HepG2 (cell line): Measurements from ENCODE around the gene PDP2. TPM values are rescaled to one million over a fixed set of nuclear protein-coding genes. Genes with fewer than 3 reads are reported as not detected.

ENCODE experiments used
- EEA1 ChIP-seq: sonication (generic); formaldehyde crosslinking; IDR thresholded peaks from 2 replicates; pipeline ENCODE4 v1.5.1; 2020; ENCODE audit warnings: mild to moderate bottlenecking, missing genetic modification reagents, borderline replicate concordance
- FOSL1 ChIP-seq: sonication (generic); formaldehyde crosslinking; IDR thresholded peaks from 2 replicates; pipeline ENCODE4 v1.9.0; 2021; ENCODE audit warnings: missing genetic modification reagents, borderline replicate concordance
- FOXO1 ChIP-seq: sonication (generic); formaldehyde crosslinking; IDR thresholded peaks from 2 replicates; pipeline ENCODE4 v1.4.0; 2020; ENCODE audit warnings: missing genetic modification reagents
- FOXP1 ChIP-seq, 2 experiments: fragments of 450-650 bp in 1 of 2; IDR thresholded peaks; 2 replicates each; pipeline ENCODE4 v1.6.1; 2017 to 2018; ENCODE audit warnings: antibody characterized with exemption in 1 of 2
- GATAD1 ChIP-seq: IDR thresholded peaks from 2 replicates; pipeline ENCODE4 v1.6.1; 2016; ENCODE audit warnings: missing genetic modification reagents, missing compliant biosample characterization
- HDAC6 ChIP-seq: fragments of 200-600 bp; sonication (generic); IDR thresholded peaks from 2 replicates; pipeline ENCODE4 v1.7.0; 2017; ENCODE audit warnings: mild to moderate bottlenecking, antibody characterized with exemption, low read length, low read depth
- IRX3 ChIP-seq: sonication (generic); formaldehyde crosslinking; IDR thresholded peaks from 2 replicates; pipeline ENCODE4 v1.8.1; 2023; ENCODE audit warnings: mild to moderate bottlenecking, low read depth, missing genetic modification reagents, borderline replicate concordance
- PTBP1 ChIP-seq: fragments of 200-400 bp; formaldehyde crosslinking; IDR thresholded peaks from 2 replicates; pipeline ENCODE4 v1.6.1; 2018; ENCODE audit warnings: low read length, low read depth; ENCODE audit not compliant: poor library complexity, severe bottlenecking
- RARA ChIP-seq: IDR thresholded peaks from 2 replicates; pipeline ENCODE4 v1.6.1; 2016; ENCODE audit warnings: missing genetic modification reagents, missing compliant biosample characterization
- RXRB ChIP-seq: IDR thresholded peaks from 2 replicates; pipeline ENCODE4 v1.6.1; 2016; ENCODE audit warnings: borderline replicate concordance, missing genetic modification reagents, missing compliant biosample characterization
- SNAI1 ChIP-seq: sonication (generic); formaldehyde crosslinking; IDR thresholded peaks from 2 replicates; pipeline ENCODE4 v1.5.0; 2020; ENCODE audit warnings: mild to moderate bottlenecking, missing genetic modification reagents, borderline replicate concordance
- ZFP37 ChIP-seq: sonication (generic); formaldehyde crosslinking; IDR thresholded peaks from 2 replicates; pipeline ENCODE4 v1.4.0; 2020; ENCODE audit warnings: missing genetic modification reagents, borderline replicate concordance
- ZFX ChIP-seq: sonication (generic); formaldehyde crosslinking; IDR thresholded peaks from 2 replicates; pipeline ENCODE4 v1.4.0; 2020; ENCODE audit warnings: mild to moderate bottlenecking, low read depth, missing genetic modification reagents, moderate library complexity
- ZNF143 ChIP-seq: sonication (generic); formaldehyde crosslinking; IDR thresholded peaks from 2 replicates; pipeline ENCODE4 v1.4.0; 2020; ENCODE audit warnings: missing genetic modification reagents
- ZNF20 ChIP-seq: sonication (generic); formaldehyde crosslinking; IDR thresholded peaks from 2 replicates; pipeline ENCODE4 v1.4.0; 2020; ENCODE audit warnings: mild to moderate bottlenecking, moderate library complexity, missing genetic modification reagents
- ZNF547 ChIP-seq: sonication (generic); formaldehyde crosslinking; IDR thresholded peaks from 2 replicates; pipeline ENCODE4 v1.5.1; 2020; ENCODE audit warnings: mild to moderate bottlenecking, missing genetic modification reagents
- ZNF616 ChIP-seq: sonication (generic); formaldehyde crosslinking; IDR thresholded peaks from 2 replicates; pipeline ENCODE4 v1.5.0; 2020; ENCODE audit warnings: low read depth, mild to moderate bottlenecking, missing genetic modification reagents
- ZNF879 ChIP-seq: sonication (generic); formaldehyde crosslinking; IDR thresholded peaks from 2 replicates; pipeline ENCODE4 v1.8.1; 2023; ENCODE audit warnings: missing genetic modification reagents
- ZSCAN20 ChIP-seq: sonication (generic); formaldehyde crosslinking; IDR thresholded peaks from 2 replicates; pipeline ENCODE4 v1.4.0; 2020; ENCODE audit warnings: missing genetic modification reagents, mild to moderate bottlenecking, borderline replicate concordance
- polyA plus RNA-seq, 8 experiments: library from polyadenylated mRNA; depleted of rRNA in 3 of 8; stranded (reverse) in 7 of 8; unstranded in 1 of 8; fragments of >200 nt; fragmentation: Illumina TruSeq in 4 of 8; extraction: Trizol in 4 of 8; gene quantifications; 2 replicates each; pipeline versions ENCODE4 v1.2.1 to v1.2.3, GENCODE V29; 2011 to 2016; ENCODE audit warnings: low read depth in 4 of 8, missing spikeins in 1 of 8, mixed read lengths in 1 of 8; ENCODE audit not compliant: insufficient read depth in 1 of 8
- total RNA-seq, 5 experiments: library from RNA; depleted of rRNA; stranded (reverse); fragments of >200 nt; fragmentation: Illumina TruSeq; extraction: Trizol; gene quantifications; 2 replicates each; pipeline ENCODE4 v1.2.3, GENCODE V29; 2016; ENCODE audit warnings: low read depth in 1 of 5
- TF ChIP-seq, protein P1 (sequence below): sonication (generic); formaldehyde crosslinking; IDR thresholded peaks from 2 replicates; pipeline ENCODE4 v1.4.0; 2020; ENCODE audit warnings: missing genetic modification reagents; ENCODE audit errors: not compliant biosample characterization
- TF ChIP-seq, protein P2 (sequence below): sonication (generic); formaldehyde crosslinking; IDR thresholded peaks from 2 replicates; pipeline ENCODE4 v1.4.0; 2020; ENCODE audit warnings: missing genetic modification reagents
- TF ChIP-seq, protein P3 (sequence below): sonication (generic); formaldehyde crosslinking; IDR thresholded peaks from 2 replicates; pipeline ENCODE4 v1.5.0; 2020; ENCODE audit warnings: mild to moderate bottlenecking, missing genetic modification reagents, borderline replicate concordance

PDP2 gene
- total and polyA plus RNA-seq, 2 of the 13 experiments (the other 11 are each of a cell fraction or from before 2014, with no cell fraction given), result 12.8 to 15.8 TPM

DNA sequence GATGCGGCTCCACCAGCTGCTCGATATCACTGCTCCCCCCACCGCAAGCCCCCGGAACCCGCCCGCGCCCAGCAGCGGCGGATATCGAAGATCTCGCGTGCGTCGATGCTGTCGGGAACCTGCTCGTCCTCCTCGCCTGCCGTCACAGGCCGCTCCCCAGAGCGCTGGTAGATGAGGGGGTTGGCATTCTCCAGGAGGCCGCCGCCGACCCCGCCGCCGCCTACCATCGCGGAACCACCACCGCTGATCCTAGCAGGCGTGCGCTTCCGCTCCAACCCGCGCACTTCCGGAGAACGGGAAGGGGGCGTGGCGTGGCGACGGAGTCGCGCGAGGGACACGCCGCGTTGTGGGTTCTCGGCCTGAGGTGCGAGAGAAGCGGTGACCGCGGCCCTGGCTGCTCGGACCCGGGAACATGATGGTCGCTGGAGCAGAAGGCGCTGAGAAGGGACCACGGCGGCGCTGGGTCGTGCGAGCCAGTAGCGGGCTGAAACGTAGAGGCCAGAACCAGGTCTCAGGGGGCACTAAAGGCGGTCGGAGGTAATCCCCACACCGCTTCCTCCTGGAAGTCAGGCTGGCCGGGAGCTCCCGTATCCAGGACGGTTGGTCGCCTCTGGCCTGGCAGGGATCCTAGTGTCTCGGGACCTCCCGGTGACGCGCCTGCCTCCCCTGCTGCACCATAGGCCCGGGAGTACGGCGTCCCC lies 54.0 kb downstream of the PDP2 start, which contains the start of gene CIAO2B (continued):
- no peak for TF ChIP-seq RARA (CRISPR knock-in tag)
- TF ChIP-seq, protein P1, sequence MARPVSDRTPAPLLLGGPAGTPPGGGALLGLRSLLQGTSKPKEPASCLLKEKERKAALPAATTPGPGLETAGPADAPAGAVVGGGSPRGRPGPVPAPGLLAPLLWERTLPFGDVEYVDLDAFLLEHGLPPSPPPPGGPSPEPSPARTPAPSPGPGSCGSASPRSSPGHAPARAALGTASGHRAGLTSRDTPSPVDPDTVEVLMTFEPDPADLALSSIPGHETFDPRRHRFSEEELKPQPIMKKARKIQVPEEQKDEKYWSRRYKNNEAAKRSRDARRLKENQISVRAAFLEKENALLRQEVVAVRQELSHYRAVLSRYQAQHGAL (CRISPR knock-in tag), result peak; percentile 66
- peak; percentile 72; the same call in 1 of the 2 replicates for TF ChIP-seq ZSCAN20 (CRISPR knock-in tag)
- TF ChIP-seq EEA1, result peak; percentile 64
- peak; percentile 93; the same call in 1 of the 2 replicates for TF ChIP-seq ZNF616 (CRISPR knock-in tag)
- no peak; the same call in 1 of the 2 replicates for TF ChIP-seq FOSL1 (CRISPR knock-in tag)
- peak; percentile 88; the same call in 1 of the 2 replicates for TF ChIP-seq SNAI1 (CRISPR knock-in tag)
- peak; percentile 92; the same call in 1 of the 2 replicates for TF ChIP-seq ZNF547 (CRISPR knock-in tag)
- TF ChIP-seq GATAD1 (CRISPR knock-in tag), result peak; percentile 98
- peak; percentile 76; the same call in 1 of the 2 replicates for TF ChIP-seq ZNF20 (CRISPR knock-in tag)
- no peak for TF ChIP-seq ZNF879
- TF ChIP-seq IRX3 (CRISPR knock-in tag), result peak; percentile 13; the same call in 1 of the 2 replicates
- TF ChIP-seq HDAC6, result no peak
- TF ChIP-seq ZFP37 (CRISPR knock-in tag), result 0 out of 2 replicates have a peak, but pooled peaks have one; percentile 50
- no peak for TF ChIP-seq PTBP1
- peak; percentile 99 for TF ChIP-seq ZFX (CRISPR knock-in tag)
- TF ChIP-seq FOXO1 (CRISPR knock-in tag), result peak; percentile 83
- peak; percentile 70 for TF ChIP-seq ZNF143
- no peak for TF ChIP-seq FOXP1 (IDR thresholded peaks at IDR 0.05)
- no peak; the same call in 1 of the 2 replicates for TF ChIP-seq FOXP1 (CRISPR knock-in tag; IDR thresholded peaks at IDR 0.05)
- TF ChIP-seq RXRB (CRISPR knock-in tag), result peak; percentile 76
- TF ChIP-seq, protein P2, sequence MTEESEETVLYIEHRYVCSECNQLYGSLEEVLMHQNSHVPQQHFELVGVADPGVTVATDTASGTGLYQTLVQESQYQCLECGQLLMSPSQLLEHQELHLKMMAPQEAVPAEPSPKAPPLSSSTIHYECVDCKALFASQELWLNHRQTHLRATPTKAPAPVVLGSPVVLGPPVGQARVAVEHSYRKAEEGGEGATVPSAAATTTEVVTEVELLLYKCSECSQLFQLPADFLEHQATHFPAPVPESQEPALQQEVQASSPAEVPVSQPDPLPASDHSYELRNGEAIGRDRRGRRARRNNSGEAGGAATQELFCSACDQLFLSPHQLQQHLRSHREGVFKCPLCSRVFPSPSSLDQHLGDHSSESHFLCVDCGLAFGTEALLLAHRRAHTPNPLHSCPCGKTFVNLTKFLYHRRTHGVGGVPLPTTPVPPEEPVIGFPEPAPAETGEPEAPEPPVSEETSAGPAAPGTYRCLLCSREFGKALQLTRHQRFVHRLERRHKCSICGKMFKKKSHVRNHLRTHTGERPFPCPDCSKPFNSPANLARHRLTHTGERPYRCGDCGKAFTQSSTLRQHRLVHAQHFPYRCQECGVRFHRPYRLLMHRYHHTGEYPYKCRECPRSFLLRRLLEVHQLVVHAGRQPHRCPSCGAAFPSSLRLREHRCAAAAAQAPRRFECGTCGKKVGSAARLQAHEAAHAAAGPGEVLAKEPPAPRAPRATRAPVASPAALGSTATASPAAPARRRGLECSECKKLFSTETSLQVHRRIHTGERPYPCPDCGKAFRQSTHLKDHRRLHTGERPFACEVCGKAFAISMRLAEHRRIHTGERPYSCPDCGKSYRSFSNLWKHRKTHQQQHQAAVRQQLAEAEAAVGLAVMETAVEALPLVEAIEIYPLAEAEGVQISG (CRISPR knock-in tag), result peak; percentile 96
- TF ChIP-seq, protein P3, sequence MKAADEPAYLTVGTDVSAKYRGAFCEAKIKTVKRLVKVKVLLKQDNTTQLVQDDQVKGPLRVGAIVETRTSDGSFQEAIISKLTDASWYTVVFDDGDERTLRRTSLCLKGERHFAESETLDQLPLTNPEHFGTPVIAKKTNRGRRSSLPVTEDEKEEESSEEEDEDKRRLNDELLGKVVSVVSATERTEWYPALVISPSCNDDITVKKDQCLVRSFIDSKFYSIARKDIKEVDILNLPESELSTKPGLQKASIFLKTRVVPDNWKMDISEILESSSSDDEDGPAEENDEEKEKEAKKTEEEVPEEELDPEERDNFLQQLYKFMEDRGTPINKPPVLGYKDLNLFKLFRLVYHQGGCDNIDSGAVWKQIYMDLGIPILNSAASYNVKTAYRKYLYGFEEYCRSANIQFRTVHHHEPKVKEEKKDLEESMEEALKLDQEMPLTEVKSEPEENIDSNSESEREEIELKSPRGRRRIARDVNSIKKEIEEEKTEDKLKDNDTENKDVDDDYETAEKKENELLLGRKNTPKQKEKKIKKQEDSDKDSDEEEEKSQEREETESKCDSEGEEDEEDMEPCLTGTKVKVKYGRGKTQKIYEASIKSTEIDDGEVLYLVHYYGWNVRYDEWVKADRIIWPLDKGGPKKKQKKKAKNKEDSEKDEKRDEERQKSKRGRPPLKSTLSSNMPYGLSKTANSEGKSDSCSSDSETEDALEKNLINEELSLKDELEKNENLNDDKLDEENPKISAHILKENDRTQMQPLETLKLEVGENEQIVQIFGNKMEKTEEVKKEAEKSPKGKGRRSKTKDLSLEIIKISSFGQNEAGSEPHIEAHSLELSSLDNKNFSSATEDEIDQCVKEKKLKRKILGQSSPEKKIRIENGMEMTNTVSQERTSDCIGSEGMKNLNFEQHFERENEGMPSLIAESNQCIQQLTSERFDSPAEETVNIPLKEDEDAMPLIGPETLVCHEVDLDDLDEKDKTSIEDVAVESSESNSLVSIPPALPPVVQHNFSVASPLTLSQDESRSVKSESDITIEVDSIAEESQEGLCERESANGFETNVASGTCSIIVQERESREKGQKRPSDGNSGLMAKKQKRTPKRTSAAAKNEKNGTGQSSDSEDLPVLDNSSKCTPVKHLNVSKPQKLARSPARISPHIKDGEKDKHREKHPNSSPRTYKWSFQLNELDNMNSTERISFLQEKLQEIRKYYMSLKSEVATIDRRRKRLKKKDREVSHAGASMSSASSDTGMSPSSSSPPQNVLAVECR (CRISPR knock-in tag), result peak; percentile 99
